NCI-H2107 treated with DMSO at 0.1 percent for 48 hours (cell line): ENCODE data around the gene FAM222A.

Experiments
- DNase-seq: peaks from one replicate; lab custom pipeline; 2025; ENCODE audit not compliant: unreplicated experiment; lab: John Stamatoyannopoulos, UW

Gene FAM222A

GRCh38 chr12:109713187-109714070 lies at the start of gene FAM222A:
Gene FAM222A, plus strand, starts transcription at chr12:109713825. Its CDS starts 30,322 bp downstream, at chr12:109744147.
- DNase-seq = peak; percentile 89

- DNase-seq = no peak
Measured at GRCh38 chr12:109664402-109664801, 49.2 kb upstream of the FAM222A start.

DNA sequence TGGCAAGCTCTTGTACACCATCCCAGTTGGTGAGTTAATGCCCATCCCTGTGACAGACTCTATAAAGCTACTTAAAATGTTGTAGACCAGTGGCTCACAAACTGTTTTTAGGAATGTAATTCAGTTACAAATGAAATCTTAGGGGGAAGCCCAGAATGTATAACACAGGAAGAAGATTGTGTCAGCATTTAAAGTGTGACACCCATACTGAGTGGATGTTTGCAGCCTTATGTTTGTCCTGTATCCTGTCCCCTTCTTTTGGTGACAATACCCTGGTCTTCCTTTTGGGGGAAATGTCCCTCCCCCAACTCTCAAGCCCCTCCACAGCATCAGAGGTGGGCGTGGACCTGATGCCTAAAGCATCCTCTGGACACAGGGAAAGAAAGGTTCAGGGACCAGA lies 47.6 kb upstream of the FAM222A start:
- no peak for DNase-seq

GRCh38 chr12:109670731-109671130 lies 42.9 kb upstream of the FAM222A start:
- DNase-seq = no peak

DNA sequence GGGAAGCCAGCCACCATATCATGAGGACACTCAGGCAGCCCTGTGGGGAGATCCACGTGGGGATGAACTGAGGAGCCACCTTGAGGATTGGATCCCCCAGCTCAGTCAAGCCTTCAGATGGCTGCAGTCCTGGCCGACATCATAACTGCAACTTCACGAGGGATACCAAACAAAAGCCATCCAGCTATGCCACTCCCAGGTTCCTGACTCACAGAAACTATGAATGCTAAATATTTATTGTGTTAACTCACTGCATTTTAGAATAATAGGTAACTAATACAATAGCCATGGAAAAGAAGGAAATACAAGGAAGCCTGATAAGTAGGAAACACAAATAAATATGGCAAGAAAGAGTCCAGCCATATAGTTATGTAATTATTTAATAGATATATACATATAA lies 42.1 kb upstream of the FAM222A start:
- no peak for DNase-seq

DNA sequence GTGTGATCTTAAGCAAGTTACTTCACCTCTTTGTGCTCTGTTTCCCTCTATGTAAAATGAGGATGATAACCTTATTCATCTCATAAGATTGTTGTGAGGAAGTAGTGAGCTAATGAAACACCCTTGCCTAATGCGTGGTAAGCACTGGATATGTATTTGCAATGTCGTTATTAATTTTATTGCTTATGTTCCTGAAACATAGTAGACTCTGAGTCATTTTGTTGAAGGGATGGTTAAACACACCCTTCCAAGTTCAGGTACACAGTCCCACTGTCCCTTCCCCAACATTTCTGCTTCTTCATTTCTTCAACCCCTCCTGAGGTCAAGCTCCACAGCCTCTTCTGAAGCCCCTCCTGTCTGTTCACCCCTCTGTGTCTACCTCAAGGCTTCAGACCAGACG lies 40.2 kb upstream of the FAM222A start:
- DNase-seq = no peak

DNA sequence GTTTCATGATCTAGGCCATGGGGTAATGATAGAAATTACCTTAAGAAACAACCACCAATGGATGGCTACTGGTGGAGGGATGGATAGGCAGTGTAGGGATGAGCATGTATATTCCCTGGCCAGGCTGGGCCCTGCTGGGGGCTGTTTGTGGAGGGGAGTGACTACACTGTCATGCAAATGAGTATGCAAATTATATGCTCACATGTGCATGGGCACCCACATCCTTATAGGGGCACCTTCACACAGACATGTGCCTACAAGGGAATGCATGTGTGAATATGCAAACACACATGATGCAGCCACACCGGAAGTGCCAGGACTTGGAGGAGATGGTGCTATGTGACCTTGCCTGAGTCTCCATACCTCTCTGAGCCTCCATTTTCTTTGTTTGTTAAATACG lies 39.7 kb upstream of the FAM222A start:
- DNase-seq = no peak

DNA sequence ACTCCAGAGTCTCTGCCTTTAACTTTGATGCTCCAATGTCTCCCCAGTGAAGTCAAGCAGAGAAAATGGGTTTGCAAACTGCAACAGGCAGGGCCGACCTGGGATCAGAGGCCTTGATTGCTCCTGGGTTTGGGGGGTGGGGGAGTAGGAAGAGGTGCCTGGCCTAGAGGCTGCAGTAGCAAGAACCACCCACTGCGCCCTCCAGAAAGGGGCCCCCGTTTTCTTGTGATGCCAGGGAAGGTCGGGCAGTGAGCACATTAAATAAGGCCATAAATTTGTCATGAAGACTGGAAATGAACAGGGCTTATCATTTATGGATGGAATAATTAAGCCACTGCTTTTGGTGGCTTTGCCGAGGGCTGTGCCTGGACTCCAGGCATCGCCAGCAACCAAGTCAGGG lies 38.2 kb upstream of the FAM222A start:
- no peak for DNase-seq

- peak; percentile 42 for DNase-seq
Measured at GRCh38 chr12:109677279-109677691, 36.3 kb upstream of the FAM222A start.

DNA sequence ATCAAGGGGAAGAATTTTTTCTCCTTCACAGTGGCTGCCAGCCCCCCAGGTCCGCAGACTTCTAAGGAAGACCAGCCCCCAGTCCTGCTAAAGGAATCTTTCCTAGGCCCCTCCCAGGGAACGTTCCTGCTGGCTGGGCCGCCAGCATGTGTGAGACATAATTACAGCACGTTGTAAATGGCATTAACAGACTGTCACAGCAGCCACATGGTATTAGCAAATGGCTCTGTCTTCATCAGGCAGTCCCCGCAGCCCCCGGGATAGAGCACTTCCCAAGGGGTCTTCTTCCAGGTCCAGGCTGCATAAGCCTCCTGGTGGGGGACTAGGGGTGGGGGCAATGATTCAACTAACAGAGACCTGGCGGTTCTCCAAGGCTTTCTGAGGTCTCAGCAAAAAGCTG lies 34.9 kb upstream of the FAM222A start:
- no peak for DNase-seq

DNA sequence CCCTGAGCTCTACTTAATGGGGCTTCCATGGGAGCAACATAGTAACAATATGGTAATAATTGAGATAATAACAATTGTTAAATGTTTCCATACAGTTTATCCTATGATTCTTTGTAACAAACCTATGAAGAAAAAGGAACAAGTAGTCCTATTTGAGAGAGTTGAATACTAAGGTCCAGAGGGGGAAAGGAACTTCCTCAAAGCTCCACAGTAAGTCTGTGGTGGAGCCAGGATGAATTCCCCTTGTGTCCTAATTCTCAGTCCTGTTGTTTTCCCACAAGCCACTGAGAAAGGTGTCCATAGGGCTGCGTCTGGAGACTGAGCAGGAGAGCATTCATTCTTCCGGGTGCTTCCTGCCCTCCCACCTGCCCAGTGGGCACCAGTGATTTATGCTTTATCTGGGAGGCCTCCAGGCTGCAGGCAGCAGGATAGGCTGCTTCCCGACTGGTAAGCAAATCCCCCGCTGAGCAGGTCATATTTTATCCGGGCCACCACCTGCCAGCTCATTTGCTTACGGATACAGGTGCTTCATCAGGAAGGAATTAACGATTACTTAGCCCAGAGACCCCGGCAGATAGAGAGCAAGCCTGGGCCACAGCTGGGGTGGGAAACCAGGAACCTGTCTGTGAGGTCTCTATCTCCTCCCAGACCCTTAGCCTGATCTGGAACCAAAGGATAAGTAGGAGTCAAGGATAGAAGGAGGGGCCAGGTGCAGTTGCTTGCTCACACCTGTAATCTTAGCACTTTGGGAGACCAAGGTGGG lies 33.9 kb upstream of the FAM222A start:
- DNase-seq = peak; percentile 78

DNA sequence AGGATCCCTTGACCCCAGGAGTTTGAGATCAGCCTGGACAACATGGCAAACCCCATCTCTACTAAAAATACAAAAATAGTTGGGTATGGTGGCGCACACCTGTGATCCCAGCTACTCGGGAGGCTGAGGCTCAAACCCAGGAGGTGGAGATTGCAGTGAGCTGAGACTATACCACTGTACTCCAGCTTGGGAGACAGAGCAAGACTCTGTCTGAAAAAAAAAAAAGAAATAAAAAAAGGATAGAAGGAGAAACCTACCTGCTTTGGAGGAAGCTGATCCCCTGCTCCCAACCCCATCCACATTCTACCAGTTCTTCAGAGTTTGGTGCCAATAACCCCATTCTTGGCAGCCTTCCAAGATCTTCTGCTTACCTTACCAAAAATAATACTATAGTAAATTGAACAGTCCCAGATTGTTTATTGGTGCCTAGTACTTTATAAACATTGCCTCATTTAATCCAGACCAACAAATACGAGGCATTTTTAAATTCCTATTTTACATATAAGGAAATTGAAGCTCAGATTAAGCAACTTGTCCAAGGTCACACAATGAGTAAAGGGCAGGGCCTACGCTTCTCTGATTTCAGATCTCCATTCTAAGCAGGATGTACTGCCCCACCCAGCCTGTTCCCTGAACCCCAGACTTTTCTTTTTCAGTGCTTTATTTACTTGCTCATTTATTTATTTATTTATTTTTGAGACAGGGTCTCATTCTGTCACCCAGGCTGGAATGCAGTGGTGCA lies 33.2 kb upstream of the FAM222A start:
- peak; percentile 65 for DNase-seq

- DNase-seq = no peak
Measured at GRCh38 chr12:109681986-109682707, 31.5 kb upstream of the FAM222A start.

DNA sequence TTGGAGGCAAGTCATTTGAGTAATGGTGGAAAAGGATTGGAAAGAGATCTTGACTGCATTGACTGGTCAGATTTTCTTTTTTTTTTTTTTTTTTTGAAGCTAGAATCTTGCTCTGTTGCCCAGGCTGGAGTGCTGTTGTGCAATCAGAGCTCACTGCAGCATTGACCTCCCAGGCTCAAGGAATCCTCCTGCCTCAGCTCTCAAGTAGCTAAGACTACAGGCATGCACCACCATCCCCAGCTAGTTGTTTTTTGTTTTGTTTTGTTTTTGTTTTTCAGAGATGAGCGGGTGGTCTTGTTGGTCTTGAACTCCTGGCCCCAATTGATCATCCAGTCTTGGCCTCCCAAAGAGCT lies 30.9 kb upstream of the FAM222A start:
- DNase-seq = no peak

- DNase-seq = no peak
Measured at GRCh38 chr12:109683316-109683715, 30.3 kb upstream of the FAM222A start.

GRCh38 chr12:109685574-109686447 lies 27.8 kb upstream of the FAM222A start:
- DNase-seq = peak; percentile 68

DNA sequence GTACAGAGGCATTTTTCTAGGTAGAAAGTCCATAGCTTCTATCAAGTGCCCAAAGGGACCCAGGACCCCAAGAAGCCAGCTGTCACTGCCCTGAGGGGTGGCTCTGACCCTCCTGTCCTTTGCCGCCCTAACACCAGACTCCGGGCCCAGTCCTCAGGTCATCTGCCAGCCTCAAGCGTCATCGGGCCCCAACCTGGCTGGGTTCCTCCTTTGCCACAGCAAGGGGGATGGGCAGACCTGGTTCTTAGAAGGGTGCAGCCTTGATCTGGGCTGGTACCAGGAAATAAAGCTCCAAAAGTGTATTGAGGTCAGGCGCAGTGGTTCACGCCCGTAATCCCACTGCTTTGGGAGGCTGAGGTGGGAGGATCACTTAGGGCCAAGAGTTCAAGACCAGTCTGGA lies 27.1 kb upstream of the FAM222A start:
- no peak for DNase-seq

- no peak for DNase-seq
Measured at GRCh38 chr12:109687250-109687649, 26.4 kb upstream of the FAM222A start.

DNA sequence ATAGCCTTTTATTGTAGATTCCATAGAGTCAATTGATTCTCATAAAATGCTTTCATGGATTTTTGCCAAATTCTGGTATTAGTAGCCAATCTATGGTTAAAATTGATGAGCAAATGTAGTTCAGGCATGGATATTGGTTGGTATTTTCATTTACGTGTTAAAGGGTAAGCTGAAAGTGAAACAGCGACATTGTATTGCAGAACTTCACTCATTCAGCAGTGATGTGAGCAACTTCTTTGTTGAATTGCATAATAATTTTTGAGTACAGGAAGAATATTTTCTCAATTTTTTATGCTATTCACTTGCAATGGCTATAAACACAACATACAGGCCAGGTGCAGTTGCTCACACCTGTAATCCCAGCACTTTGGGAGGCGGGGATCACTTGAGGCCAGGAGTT lies 24.2 kb upstream of the FAM222A start:
- DNase-seq = no peak

DNA sequence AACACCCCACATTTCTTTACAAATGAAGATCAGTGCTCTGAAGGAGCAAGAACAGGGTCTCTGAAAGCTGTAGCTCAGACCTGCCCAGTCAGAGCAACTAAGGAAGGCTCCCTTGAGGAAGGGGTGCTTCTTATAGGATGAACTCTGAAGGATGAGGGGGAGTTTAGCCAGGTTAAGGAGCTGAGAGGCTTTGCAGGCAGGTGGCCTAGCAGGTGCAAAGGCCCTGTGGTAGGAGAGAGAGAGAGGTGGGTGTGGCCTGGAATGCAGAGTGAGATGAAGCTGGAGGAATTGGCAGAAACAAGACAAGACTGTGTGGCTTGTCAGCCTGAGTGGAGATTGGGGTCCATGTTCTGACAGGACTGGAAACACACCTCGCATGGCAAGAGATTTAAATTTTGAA lies 20.5 kb upstream of the FAM222A start:
- DNase-seq = no peak
